ENCODE results near the gene SHISA7.

The SHISA7 gene

GRCh38 chr19:55482156-55482961 lies 39.3 kb upstream of the SHISA7 start:
- no peak for FAIRE-seq

- no peak for FAIRE-seq
These were observed 38.7 kb upstream of the SHISA7 start for GRCh38 chr19:55481794-55482155.

GRCh38 chr19:55481148-55481793 lies 38.2 kb upstream of the SHISA7 start:
- no peak for FAIRE-seq

- no peak for FAIRE-seq
These were observed 36.5 kb upstream of the SHISA7 start for GRCh38 chr19:55479451-55480230.

- no peak for FAIRE-seq
These were observed 35.9 kb upstream of the SHISA7 start for GRCh38 chr19:55479045-55479444.

- no peak for FAIRE-seq
These were observed 35.3 kb upstream of the SHISA7 start for GRCh38 chr19:55478364-55478763.

- FAIRE-seq: no peak
These were observed 34.8 kb upstream of the SHISA7 start for GRCh38 chr19:55477905-55478304.

GRCh38 chr19:55476100-55476775 lies 33.1 kb upstream of the SHISA7 start, which contains the start of gene ZNF628:
Gene ZNF628 (plus strand): TSS chr19:55476617. CDS start chr19:55479911, 3,294 bp downstream.
- peak; percentile 60 for FAIRE-seq

- FAIRE-seq: no peak
These were observed 31.5 kb upstream of the SHISA7 start for GRCh38 chr19:55474269-55475265.

- no peak for FAIRE-seq
These were observed 30.3 kb upstream of the SHISA7 start for GRCh38 chr19:55473225-55474012.

- FAIRE-seq: no peak
These were observed 29.4 kb upstream of the SHISA7 start for GRCh38 chr19:55472463-55472862.

- FAIRE-seq: no peak
These were observed 28.2 kb upstream of the SHISA7 start for GRCh38 chr19:55471266-55471665.

GRCh38 chr19:55468054-55468393 lies 24.9 kb upstream of the SHISA7 start:
- FAIRE-seq: no peak

- FAIRE-seq: no peak
These were observed 24.3 kb upstream of the SHISA7 start for GRCh38 chr19:55467236-55468053.

GRCh38 chr19:55466241-55466614 lies 23.1 kb upstream of the SHISA7 start:
- no peak for FAIRE-seq

- FAIRE-seq: no peak
These were observed 22.6 kb upstream of the SHISA7 start for GRCh38 chr19:55465460-55466240.

GRCh38 chr19:55464662-55465054 lies 21.6 kb upstream of the SHISA7 start, which contains the start of gene C19orf85:
Gene C19orf85 (minus strand): TSS chr19:55464751. CDS start chr19:55464554, 197 bp downstream.
- FAIRE-seq: no peak

GRCh38 chr19:55464039-55464661 lies 21.1 kb upstream of the SHISA7 start:
- FAIRE-seq: no peak

- FAIRE-seq: no peak
These were observed 20.5 kb upstream of the SHISA7 start for GRCh38 chr19:55463583-55464031.
